SK-N-SH treated with all-trans-retinoic acid at 6 μM for 48 hours (cell line): Measurements from ENCODE around the gene ABCC6.

Source experiments
- ATAC-seq: fragments of 200-7000 bp; cut with Tn5 transposase; 3 replicates; pipeline ENCODE4 v1.9.1; 2020; ENCODE audit warnings: mild to moderate bottlenecking, moderate library complexity
- ARNTL ChIP-seq: fragments of 450-650 bp; formaldehyde crosslinking; IDR thresholded peaks from 2 replicates; pipeline ENCODE4 v1.5.0; 2020; ENCODE audit warnings: low read depth, mild to moderate bottlenecking, moderate library complexity, borderline replicate concordance
- BACH2 ChIP-seq: fragments of 250-450 bp; sonication (Bioruptor Pico); IDR thresholded peaks from 2 replicates; pipeline ENCODE4 v1.9.0; 2021; ENCODE audit warnings: mild to moderate bottlenecking, borderline replicate concordance
- ESRRG ChIP-seq: fragments of 250-450 bp; sonication (Bioruptor Pico); IDR thresholded peaks from 2 replicates; pipeline ENCODE4 v1.6.1; 2021; ENCODE audit warnings: mild to moderate bottlenecking
- GLIS3 ChIP-seq: fragments of 250-450 bp; sonication (Bioruptor Pico); IDR thresholded peaks from 2 replicates; pipeline ENCODE4 v1.5.0; 2020; ENCODE audit warnings: mild to moderate bottlenecking, moderate library complexity
- OSR1 ChIP-seq: fragments of 250-450 bp; sonication (Bioruptor Pico); IDR thresholded peaks from 2 replicates; pipeline ENCODE4 v1.8.0; 2022; ENCODE audit warnings: moderate library complexity, mild to moderate bottlenecking, inconsistent platforms
- PPARA ChIP-seq: fragments of 250-450 bp; sonication (Bioruptor Pico); IDR thresholded peaks from 2 replicates; pipeline ENCODE4 v1.5.0; 2020; ENCODE audit warnings: mild to moderate bottlenecking, borderline replicate concordance
- RARB ChIP-seq: fragments of 250-450 bp; sonication (Bioruptor Pico); IDR thresholded peaks from 2 replicates; pipeline ENCODE4 v1.8.0; 2021; ENCODE audit warnings: mild to moderate bottlenecking, moderate library complexity
- SNAI2 ChIP-seq: fragments of 250-450 bp; sonication (Bioruptor Pico); IDR thresholded peaks from 2 replicates; pipeline ENCODE4 v1.5.0; 2020; ENCODE audit warnings: mild to moderate bottlenecking, moderate library complexity
- TCF4 ChIP-seq: fragments of 250-450 bp; sonication (Bioruptor Pico); IDR thresholded peaks from 2 replicates; pipeline ENCODE4 v1.8.0; 2021; ENCODE audit warnings: mild to moderate bottlenecking, moderate library complexity, borderline replicate concordance
- TOX ChIP-seq: fragments of 250-450 bp; sonication (Bioruptor Pico); IDR thresholded peaks from 2 replicates; pipeline ENCODE4 v1.8.0; 2021; ENCODE audit warnings: mild to moderate bottlenecking, moderate library complexity, borderline replicate concordance
- ZC3H10 ChIP-seq: fragments of 250-450 bp; sonication (Bioruptor Pico); IDR thresholded peaks from 2 replicates; pipeline ENCODE4 v1.5.1; 2021; ENCODE audit warnings: mild to moderate bottlenecking, moderate library complexity
- ZFP30 ChIP-seq: fragments of 450-650 bp; formaldehyde crosslinking; IDR thresholded peaks from 2 replicates; pipeline ENCODE4 v1.5.0; 2022; ENCODE audit warnings: mild to moderate bottlenecking, moderate library complexity
- ZNF565 ChIP-seq: fragments of 450-650 bp; formaldehyde crosslinking; conservative IDR thresholded peaks from 2 replicates; pipeline ENCODE4 v1.5.0; 2020; ENCODE audit warnings: low read depth, mild to moderate bottlenecking, moderate library complexity
- ZNF70 ChIP-seq: fragments of 450-650 bp; formaldehyde crosslinking; IDR thresholded peaks from 2 replicates; pipeline ENCODE4 v1.5.0; 2020; ENCODE audit warnings: mild to moderate bottlenecking, moderate library complexity
- TF ChIP-seq, protein P1 (sequence below): fragments of 250-450 bp; sonication (Bioruptor Pico); IDR thresholded peaks from 2 replicates; pipeline ENCODE4 v1.8.0; 2020; ENCODE audit warnings: mild to moderate bottlenecking, moderate library complexity, borderline replicate concordance
- TF ChIP-seq, protein P2 (sequence below): fragments of 250-450 bp; sonication (Bioruptor Pico); IDR thresholded peaks from 2 replicates; pipeline ENCODE4 v1.5.0; 2020; ENCODE audit warnings: mild to moderate bottlenecking, moderate library complexity
- TF ChIP-seq, protein P3 (sequence below): fragments of 250-450 bp; sonication (Bioruptor Pico); IDR thresholded peaks from 2 replicates; pipeline ENCODE4 v1.5.1; 2020; ENCODE audit warnings: low read depth, mild to moderate bottlenecking, moderate library complexity
- TF ChIP-seq, protein P4 (sequence below): fragments of 250-450 bp; sonication (Bioruptor Pico); IDR thresholded peaks from 2 replicates; pipeline ENCODE4 v1.5.1; 2021; ENCODE audit warnings: mild to moderate bottlenecking, moderate library complexity

ABCC6 gene

DNA sequence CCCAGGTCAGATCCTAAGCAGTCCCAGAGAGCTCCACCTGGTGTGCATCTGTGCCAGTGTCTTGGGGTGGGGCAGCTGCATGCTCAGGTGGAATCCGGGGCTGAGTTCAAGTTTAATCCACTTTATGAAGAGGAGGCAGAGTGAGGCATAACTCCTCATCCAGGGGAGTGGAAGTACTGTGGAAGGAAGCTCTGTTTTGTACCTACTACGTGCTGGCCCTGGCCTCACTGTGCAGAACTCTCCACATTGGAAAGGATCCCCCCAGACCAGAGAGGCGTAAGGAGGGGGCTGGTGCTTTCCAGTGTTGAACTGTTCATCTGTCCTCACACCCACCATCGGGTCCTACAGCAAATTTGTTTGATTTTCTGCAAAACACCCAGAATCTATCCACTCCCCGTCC, 78.0 kb downstream of the ABCC6 start:
- ATAC-seq: no peak

DNA sequence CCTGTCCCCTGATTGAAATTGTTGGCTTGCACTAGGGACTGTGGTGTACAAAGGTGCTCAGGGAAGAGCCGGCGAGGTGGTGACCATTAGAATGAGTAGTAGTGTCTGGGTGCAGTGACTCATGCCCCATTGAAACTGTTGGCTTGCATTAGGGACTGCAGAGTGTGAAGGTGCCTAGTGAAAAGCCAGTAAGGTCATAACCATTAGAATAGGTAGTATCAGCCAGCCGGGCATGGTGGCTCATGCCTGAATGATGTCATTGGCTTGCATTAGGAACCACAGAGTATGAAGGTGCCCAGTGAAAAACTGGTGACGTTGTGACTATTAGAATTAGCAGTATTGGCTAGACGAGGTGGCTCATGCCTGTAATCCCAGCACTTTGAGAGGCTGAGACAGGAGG, 78.9 kb downstream of the ABCC6 start:
- TF ChIP-seq ESRRG (CRISPR knock-in tag) (no peak), SNAI2 (no peak), ARNTL (CRISPR knock-in tag) (no peak), PPARA (no peak), TCF4 (CRISPR knock-in tag) (no peak), RARB (no peak), BACH2 (CRISPR knock-in tag) (no peak), ZC3H10 (CRISPR knock-in tag) (no peak)
- TF ChIP-seq, protein P1, sequence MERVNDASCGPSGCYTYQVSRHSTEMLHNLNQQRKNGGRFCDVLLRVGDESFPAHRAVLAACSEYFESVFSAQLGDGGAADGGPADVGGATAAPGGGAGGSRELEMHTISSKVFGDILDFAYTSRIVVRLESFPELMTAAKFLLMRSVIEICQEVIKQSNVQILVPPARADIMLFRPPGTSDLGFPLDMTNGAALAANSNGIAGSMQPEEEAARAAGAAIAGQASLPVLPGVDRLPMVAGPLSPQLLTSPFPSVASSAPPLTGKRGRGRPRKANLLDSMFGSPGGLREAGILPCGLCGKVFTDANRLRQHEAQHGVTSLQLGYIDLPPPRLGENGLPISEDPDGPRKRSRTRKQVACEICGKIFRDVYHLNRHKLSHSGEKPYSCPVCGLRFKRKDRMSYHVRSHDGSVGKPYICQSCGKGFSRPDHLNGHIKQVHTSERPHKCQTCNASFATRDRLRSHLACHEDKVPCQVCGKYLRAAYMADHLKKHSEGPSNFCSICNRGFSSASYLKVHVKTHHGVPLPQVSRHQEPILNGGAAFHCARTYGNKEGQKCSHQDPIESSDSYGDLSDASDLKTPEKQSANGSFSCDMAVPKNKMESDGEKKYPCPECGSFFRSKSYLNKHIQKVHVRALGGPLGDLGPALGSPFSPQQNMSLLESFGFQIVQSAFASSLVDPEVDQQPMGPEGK (CRISPR knock-in tag): no peak
- TF ChIP-seq, protein P2, sequence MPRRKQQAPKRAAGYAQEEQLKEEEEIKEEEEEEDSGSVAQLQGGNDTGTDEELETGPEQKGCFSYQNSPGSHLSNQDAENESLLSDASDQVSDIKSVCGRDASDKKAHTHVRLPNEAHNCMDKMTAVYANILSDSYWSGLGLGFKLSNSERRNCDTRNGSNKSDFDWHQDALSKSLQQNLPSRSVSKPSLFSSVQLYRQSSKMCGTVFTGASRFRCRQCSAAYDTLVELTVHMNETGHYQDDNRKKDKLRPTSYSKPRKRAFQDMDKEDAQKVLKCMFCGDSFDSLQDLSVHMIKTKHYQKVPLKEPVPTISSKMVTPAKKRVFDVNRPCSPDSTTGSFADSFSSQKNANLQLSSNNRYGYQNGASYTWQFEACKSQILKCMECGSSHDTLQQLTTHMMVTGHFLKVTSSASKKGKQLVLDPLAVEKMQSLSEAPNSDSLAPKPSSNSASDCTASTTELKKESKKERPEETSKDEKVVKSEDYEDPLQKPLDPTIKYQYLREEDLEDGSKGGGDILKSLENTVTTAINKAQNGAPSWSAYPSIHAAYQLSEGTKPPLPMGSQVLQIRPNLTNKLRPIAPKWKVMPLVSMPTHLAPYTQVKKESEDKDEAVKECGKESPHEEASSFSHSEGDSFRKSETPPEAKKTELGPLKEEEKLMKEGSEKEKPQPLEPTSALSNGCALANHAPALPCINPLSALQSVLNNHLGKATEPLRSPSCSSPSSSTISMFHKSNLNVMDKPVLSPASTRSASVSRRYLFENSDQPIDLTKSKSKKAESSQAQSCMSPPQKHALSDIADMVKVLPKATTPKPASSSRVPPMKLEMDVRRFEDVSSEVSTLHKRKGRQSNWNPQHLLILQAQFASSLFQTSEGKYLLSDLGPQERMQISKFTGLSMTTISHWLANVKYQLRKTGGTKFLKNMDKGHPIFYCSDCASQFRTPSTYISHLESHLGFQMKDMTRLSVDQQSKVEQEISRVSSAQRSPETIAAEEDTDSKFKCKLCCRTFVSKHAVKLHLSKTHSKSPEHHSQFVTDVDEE (CRISPR knock-in tag): no peak
- TF ChIP-seq, all 23 proteins: peak for 0
- no peak for ATAC-seq

More for the DNA sequence above, 78.0 kb downstream of the ABCC6 start:
- TF ChIP-seq ZFP30 (CRISPR knock-in tag) (no peak), ZNF565 (CRISPR knock-in tag) (no peak), ARNTL (CRISPR knock-in tag) (no peak), OSR1 (CRISPR knock-in tag) (no peak), SNAI2 (no peak), GLIS3 (no peak), ESRRG (CRISPR knock-in tag) (no peak), RARB (no peak), TCF4 (CRISPR knock-in tag) (no peak), ZNF70 (CRISPR knock-in tag) (no peak), BACH2 (CRISPR knock-in tag) (no peak), TOX (CRISPR knock-in tag) (no peak), ZC3H10 (CRISPR knock-in tag) (no peak)
- TF ChIP-seq, protein P1 (CRISPR knock-in tag): no peak
- TF ChIP-seq, protein P3, sequence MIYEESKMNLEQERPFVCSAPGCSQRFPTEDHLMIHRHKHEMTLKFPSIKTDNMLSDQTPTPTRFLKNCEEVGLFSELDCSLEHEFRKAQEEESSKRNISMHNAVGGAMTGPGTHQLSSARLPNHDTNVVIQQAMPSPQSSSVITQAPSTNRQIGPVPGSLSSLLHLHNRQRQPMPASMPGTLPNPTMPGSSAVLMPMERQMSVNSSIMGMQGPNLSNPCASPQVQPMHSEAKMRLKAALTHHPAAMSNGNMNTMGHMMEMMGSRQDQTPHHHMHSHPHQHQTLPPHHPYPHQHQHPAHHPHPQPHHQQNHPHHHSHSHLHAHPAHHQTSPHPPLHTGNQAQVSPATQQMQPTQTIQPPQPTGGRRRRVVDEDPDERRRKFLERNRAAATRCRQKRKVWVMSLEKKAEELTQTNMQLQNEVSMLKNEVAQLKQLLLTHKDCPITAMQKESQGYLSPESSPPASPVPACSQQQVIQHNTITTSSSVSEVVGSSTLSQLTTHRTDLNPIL (CRISPR knock-in tag): no peak
- TF ChIP-seq, protein P2 (CRISPR knock-in tag): no peak
- TF ChIP-seq, protein P4, sequence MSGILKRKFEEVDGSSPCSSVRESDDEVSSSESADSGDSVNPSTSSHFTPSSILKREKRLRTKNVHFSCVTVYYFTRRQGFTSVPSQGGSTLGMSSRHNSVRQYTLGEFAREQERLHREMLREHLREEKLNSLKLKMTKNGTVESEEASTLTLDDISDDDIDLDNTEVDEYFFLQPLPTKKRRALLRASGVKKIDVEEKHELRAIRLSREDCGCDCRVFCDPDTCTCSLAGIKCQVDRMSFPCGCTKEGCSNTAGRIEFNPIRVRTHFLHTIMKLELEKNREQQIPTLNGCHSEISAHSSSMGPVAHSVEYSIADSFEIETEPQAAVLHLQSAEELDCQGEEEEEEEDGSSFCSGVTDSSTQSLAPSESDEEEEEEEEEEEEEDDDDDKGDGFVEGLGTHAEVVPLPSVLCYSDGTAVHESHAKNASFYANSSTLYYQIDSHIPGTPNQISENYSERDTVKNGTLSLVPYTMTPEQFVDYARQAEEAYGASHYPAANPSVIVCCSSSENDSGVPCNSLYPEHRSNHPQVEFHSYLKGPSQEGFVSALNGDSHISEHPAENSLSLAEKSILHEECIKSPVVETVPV (CRISPR knock-in tag): no peak
